Inferior parietal cortex (tissue), 1 donor: ENCODE results near the gene DPP4.

ENCODE experiments used
- DNase-seq: peaks from one replicate; pipeline ENCODE4 v3.0.0-alpha.2; 2016; ENCODE audit errors: extremely low spot score

DPP4 gene

DNA sequence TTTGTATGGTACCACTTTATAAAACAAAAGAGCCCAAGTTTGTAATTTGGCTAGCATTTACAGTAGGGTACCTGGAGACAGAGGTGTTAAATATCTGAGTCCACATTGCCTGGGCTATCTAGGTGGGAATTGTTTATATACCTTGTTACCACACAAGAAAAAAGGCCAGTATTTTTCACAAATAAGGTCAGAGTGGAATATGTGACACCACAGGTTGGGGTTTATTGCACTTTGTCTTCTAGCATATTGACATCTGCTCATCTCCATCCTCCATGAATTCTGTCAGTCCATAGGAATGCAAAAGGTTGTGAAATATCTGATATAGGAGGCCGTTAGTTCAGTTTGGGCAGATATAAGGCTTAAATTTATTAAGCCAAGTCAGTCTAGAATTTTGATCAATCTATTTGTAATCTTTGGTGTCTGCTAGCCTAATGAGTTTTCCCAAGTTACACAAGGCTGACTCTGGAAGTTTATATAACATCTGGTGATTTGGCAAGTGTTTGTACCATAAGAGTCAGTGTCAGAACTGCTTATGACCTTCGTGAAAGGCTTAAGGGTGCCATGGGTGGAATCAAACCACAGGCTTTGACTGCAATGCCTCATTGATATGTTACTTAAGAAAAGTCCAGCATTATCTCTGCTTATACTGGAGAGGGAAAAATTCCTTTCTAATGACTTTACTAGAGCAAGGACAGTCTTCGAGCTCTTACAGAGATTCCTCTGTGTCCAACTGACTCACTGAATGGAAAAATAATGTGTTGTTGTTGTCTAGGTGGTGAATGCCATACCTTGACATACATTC, 11.3 kb upstream of the DPP4 start:
- no peak for DNase-seq

DNA sequence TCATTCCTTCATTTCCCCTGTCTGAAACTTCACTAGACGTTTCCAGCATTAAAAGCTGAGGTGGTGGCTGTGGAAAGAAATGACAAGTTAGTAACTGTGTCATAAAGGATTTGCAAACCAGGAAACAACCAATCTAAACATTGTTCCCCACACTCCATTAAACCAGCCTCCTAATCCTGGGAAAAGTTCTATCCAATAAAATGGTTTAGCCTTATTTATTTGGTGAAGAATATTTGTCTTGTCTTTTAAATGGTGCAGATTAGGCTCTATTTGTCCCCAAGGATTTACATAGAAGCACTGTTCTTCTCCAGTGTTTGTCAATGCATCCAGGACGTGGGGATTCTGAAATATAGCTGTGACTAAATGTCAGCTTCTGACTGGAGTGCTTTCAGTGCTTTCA, 10.5 kb upstream of the DPP4 start:
- no peak for DNase-seq

DNA sequence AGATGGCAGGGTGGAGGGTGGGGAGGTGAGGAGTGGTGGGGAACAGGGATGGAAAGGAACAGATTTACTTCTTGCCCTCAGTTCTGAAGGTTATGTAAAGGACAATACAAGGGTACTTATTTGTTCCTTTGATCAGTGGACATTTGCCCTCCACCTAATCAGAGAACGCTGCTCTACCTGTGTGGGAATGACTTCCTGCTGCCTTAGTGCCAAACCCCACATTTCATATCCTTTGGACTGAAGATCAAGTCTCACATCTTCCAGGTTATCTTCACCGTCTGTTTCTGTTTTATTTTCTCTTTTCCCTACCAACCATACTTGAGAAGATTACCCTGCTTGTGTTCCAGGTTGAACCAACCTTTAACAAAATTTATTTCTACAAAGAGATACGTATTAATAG, 8.7 kb upstream of the DPP4 start:
- no peak for DNase-seq

DNA sequence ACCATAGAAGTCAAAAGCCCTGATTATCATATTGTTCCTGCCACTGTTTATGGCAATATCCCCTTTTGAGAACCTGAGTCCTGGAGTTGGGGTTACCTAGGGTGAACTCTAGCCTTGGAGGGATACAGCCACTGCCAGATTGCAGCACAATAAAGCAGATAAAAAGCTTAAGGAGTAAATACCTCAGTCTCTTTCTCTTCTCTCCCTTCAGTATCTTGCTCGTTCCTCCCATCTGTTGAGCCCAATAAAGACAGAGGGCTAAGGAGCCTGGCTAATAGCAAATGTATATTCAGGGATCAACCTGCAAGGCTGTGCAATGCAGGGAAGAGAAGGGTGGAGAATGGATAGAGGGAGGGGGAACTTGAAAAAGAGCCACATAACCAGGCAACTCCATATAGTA, 8.0 kb upstream of the DPP4 start:
- DNase-seq = no peak

DNA sequence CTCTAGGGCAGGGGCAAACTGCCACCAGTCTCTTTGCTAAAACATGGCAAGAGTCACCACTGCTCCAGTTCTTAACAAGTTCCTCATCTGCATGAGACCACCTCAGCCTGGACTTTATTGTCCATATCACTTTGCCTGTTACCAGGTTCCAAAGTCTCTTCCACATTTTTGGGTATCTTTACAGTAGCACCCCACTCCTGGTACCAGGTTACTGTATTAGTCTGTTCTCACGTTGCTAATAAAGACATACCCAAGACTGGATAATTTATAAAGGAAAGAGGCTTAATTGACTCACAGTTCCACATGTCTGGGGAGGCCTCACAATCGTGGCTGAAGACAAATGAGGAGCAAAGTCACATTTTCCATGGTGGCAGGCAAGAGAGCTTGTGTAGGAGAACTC, 5.5 kb upstream of the DPP4 start:
- DNase-seq = no peak

DNA sequence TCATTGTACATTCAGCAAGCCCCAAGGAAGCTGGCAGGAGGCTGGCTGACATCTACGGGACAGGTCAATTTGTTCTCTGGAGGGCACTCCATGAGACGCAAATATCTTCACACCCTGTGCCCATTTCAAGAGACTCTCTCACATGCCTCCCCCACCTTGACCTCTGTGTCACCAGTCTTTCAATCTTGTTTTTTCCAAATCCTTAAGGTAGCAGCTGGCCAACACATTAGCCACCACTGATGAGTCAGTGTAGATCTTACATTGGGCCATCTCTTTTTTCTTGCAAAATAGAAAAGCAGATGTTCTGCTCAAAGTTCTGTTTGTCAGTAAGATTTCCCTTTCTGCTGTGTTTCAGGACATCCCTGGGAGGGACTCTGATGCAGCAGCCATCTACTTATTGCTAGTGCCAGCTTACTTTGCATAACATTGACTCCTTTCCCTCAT, 1.7 kb upstream of the DPP4 start:
- no peak for DNase-seq

DNA sequence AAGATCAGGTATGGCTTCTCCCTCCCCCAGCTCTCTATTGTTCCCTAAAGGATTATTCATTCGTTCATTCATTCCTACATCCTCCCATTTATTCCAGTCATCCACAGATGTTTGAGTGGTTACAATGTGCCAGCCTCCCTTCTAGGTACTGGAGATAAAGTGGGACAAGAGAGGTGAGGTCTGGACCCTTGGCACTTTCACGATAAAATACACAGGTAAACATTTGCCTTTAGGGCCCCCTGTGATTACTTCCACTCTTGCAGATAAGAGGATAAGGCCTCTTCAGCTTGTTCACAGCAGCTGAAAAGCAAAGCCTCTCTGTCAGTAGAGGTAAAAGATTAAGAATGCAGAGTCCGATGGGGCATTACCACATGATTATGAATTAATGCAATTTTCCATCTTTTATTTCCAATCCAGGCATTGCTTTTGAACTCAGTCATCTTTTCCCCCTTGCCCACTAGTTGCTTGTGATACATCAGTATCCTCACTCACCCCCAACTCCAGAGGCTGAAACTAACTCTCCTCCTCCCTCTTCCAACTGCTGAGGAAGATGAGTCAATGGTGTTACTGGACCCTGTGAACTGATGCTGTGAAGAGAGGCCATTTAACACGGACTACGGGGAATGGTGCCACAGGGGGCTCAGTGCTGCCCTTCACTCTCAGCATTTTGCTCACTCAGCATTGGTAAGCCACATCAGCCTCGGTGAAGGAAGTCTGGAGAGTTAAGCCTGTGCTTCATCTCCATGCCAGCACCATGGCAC, 1.1 kb upstream of the DPP4 start:
- DNase-seq = no peak

DNA sequence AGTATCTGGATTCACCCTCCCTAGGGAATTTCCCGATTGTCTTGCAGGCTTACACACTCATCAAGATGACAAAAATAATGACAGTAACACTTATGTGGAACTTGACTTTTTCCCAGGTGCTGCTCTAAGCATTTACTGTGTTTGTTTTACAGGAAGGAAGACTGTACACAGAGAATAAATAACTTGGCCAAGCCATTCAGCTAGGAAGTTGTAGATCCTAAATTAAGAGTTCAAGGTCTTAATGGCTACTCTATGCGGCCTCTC, 549 bp upstream of the DPP4 start:
- no peak for DNase-seq

DNA sequence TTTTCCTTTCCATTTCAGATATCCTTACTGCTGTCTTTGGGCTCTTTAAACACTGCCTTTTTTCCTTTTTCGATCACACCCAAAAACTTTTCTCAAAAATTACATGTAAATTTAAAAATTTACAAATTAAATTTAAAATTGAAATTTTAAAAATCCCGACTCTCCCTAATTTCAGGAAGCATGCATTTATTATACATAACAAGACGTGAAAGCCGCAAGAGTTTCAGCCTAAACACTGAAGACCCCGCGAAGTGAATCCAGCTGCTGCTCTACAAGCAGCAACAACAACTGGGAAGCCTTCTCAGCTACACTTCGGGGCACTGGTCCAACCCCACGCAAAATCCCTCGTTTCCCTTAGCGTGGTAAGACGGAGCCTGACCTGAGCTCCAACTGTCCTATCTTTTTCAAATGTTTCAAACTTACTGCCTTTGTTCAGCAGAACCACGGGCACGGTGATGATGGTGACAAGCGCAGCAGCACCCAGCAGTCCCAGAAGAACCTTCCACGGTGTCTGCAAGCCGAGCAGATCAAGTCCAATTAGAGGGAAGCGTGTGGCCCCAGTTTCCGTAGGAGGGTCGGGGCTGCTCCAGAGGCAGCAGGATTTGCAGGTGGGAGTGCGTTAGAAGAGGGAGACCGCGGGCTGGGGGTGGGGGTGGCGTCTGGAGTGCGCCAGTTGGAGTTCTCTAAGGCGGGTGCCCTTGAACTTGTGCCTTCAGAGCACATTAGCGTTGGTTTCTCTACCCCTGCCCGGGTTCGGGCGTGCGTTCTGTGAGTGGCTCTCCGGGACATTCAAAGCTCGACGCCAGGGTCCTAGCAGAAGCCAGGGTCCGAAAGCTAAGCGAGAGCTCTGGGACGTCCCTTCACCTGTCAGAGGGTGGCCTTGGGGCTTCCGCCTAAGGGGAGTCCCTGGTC, 783 bp downstream of the DPP4 start:
- DNase-seq = no peak

DNA sequence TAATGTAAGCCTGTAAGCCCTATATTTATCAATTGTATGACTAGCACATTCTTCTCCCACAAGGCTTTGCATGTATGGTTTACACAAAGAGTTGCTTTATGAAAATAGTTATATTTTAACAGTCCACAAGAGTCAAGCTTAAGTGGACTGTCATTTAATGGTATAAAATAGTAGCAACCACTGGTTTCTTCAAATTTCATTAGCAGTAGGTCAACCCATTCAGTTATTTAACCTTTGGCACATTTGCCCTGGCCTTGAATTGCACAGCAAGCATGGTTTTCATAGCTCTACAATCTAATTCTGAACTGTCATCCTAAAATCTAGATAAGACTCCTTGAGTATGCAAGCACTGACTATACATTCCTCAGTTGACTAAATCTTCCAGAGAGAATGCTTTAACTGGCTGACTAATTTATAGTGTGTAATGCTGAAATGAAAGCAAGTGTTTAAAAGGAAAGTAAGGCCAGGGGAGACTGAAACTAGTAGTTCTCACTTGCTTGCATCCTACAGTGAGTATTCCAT, 1.8 kb downstream of the DPP4 start:
- DNase-seq = no peak

DNA sequence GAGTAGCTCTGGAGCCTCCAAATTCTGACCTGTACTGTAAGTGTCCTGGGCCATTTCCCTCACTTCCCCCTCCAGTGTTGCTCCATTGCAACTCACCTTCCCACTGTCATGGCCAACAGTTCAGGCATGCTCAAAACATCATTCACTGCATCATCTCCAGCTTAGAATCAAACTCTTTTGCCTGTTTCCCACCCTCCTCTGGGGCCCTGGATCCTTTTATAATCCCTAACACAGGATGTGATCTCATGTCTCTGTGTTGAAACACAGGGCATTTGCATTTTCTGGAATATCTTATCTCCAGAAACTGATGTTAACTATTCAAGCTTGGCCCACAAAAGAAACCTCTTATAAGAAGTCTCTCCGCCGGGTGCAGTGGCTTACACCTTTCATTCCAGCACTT, 3.0 kb downstream of the DPP4 start:
- no peak for DNase-seq

DNA sequence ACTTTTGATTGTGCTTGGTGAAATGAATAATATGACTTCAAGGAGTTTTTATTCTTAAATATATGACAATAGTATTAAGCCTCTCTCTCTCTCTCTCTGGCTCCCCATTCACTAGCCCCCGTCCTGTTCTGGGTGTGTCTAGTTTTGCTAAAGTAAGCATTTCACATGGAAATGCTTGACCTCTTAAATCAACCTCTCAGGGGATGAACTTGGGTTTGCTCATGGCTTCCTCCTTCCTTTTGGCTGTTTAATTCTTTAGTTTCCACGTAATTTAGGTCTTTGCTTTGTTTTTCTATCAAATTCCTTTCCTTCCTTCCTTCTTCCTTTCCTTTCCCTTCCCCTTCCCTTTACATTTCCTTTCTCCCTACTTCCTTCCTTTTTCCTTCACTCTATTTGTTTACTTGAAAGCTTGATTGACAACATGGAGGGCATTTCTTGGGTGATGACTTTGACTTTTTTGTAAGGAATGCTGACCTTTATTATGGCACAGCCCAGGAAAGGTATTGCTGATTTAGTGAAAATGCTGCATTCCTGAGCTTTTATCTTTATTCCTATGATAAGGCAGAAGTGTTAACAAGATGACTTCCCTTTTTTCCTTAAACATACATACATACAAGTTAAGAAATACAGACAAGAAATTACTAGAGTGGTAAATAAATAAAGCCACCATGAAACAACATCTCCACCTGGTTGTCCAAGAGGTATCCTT, 3.6 kb downstream of the DPP4 start:
- no peak for DNase-seq

DNA sequence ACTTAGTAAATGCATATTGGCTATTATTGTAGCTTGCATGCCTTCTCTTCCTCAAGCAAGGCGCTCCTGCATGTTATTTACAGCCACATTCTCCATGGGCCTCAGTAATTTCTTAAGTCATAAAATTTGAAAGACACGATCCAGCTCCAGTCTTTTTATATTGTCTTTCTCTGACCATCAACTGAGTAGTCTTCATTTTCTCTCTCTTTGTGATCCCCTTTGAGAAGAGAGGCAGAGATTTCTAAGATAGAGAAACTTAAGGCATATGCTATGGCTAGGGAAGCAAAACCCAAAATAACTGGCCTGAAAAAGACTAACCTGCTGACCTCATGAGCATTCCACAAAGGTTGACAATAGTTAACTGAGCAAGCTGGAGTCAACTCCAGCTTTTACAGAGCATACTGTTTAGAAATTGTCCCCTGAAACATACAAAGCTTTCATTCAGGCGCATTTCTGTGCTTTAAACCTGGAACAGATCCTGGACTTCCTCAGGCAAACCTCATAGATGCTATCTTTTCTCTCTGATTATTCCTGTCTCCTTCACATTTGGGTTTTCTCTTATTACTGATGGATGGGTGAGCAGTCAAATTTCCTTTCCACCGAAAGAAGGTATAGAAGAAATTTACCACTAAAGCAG, 4.6 kb downstream of the DPP4 start:
- DNase-seq = no peak

DNA sequence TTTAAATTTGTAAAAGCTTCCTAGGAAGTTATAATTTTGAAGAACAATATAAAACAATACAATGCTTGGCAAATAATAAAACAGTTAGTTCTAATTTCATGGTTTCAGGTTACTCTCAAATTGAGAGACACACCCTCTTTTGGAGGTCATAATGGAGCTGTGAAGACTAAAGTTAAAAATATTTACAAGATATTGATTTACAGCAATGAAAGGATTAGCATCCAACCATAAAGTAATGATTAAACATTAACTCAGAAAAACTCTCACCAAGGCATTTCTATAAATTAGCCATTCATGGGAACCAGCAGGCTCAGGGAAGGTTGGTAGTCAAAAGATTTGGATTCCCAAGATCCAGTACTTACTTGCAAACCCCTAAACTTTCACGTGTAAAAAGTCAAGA, 6.4 kb downstream of the DPP4 start:
- no peak for DNase-seq

DNA sequence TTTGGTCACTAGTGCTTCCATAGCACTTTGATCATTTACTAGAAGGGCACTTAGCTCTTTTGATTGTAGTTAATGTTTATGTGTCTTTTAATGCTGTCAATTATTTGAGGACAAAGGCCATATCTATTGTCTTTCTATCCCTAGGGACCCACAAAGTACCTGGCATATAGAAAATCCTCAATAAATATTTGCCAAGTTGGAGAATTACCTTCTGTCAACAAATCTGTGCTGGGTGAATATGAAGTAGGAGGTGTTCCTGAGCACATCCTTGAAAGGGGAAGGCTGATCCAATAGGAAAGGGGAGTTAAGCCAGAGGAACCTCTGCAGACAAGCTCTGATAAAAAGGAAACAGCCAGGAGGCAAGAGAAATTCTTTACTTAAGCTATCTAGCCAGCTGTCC, 8.2 kb downstream of the DPP4 start:
- no peak for DNase-seq

DNA sequence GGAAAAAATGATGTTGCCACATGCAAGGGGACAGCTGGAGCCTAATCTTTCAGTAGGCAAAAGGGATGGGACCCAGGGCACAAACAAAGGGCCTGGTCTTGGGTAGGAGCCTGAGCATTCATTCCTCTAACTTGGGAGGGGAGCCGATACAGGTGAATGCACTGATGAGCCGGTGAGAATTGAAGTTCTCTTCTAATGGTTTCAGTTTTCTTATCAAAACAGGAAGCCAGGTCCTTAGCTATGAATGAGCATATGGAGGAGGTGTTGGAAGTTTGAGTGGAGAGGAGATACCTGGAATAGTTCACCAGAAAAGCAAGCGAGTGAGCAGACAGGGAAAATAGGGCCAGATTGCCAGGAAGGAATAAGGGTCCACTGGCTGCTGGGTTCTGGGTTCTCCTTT, 10.1 kb downstream of the DPP4 start:
- no peak for DNase-seq

DNA sequence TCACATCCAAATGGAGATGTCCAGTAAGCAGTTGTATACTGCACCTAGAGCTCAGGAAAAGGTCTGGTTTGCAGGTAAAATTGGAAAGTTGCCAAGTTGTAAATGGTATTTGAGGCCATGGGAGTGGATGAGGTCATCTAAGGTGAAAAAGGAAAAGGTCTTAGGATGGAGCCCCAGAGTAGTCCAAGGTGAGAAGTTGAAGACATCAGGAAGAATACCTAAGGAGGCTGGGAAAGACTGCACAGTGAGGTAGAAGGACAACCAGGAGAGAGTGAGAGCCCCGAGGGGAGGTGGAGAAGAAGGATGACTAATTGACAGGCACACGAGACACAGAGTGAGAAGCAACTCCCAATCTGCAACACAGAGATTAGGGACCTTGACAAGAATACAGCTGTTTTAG, 10.7 kb downstream of the DPP4 start:
- DNase-seq = no peak

DNA sequence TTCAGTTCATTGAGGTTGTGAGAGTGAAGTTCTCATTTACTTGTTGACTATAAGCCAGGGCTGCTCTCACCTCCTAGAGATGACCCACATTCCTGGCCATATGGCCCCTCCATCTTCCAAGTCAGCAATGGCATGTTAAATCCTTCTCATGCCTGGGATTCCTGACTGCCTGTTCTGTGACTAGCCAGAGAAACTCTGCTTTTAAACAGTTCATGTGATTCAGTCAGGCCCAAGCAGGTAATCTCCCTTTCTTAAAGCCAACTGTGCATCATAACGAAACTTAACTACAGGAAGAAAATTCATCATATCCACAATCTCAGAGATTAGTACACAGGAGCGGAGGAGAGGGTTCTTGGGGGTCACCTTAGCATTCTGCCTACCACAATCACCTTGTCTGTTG, 11.5 kb downstream of the DPP4 start:
- no peak for DNase-seq

DNA sequence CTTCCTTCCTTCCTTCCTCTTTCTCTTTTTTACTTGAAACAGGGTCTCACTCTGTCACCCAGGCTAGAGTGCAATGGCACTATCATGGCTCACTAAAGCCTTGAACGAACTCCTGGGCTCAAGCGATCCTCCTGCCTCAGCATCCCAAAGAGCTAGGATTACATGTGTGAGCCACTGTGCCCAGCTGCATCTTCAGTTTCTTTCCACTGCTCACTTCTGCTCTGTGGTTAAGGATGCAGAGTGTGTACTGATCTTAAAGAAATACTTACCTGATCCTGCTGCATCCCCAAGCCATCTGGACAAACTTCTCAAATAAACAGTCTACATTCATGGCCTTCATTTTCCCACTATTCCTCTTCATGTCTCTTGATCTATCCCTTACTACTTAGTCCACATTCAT, 13.0 kb downstream of the DPP4 start:
- DNase-seq = no peak

DNA sequence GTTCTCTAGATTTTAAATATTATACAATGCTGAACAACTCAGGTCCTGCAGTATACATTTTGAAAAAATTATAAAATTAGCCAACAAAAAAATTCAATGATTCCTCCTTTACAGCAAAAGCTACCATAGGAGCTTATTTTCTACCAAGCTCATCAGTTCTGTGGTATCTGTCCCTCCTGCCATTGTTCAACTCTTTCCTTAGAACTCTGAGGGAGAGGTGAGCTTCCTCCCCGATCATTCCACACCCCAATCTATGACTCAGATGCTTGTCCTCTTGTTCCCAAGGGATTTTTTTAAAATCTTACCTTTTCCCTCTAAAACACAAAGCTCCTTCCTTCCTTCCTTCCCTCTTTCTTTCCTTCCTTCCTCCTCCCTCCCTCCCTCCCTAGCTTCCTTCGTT, 13.5 kb downstream of the DPP4 start:
- no peak for DNase-seq

DNA sequence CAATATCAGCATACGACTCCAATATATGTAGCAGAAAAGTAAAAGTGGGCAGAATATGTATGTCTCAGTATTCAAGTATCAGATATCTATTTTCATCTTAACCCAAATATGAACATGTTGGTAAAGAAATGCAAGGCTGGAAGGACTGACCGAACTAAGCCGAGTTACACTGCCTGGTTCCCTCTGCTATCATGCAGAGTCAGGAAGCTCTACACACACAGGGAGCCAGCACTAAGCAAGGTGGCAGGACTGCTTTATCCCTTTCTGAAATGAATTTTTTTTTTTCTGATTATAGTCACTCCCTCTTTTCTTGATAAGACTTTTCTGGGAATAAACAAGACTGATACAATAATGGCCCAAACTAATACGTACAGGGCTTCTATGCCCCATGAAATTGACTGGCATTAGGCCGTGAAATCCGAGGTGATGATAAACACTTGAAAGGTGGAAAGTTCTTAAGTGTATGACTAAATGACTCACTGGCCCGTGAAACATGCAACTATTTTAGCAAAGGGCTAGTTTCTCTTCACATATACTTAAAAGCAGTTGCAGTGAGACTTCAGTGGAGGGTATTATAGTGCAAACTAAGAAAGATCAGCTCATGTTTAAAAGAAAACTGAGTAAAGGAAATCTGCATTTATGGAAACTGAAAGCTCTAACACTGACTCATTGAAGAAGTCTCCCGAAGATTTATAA, 14.9 kb downstream of the DPP4 start:
- DNase-seq = no peak
